IMR-90 (cell line): ENCODE results near the gene RNFT2. TPM values are rescaled to one million over a fixed set of nuclear protein-coding genes. Genes with fewer than 3 reads are reported as not detected.

ENCODE experiments used
- ATAC-seq: fragments of 200-7000 bp; cut with Tn5 transposase; 2 replicates; pipeline ENCODE4 v1.9.1; 2020; ENCODE audit warnings: low read depth, mild to moderate bottlenecking, moderate library complexity
- BruUV-seq: library from RNA; stranded (reverse); fragments of 400-500 nt; replicated peaks from 2 replicates; lab custom pipeline; 2021; lab: Mats Ljungman, UMichigan
- CTCF ChIA-PET: fragments of 300-600 bp; formaldehyde crosslinking; extraction: SDS; loops from one replicate; lab custom pipeline; 2021; ENCODE audit warnings: antibody characterized with exemption; lab: Yijun Ruan, JAX
- POLR2A ChIA-PET: fragments of 300-600 bp; sonication (Branson Sonifier 250); formaldehyde crosslinking; loops from one replicate; lab custom pipeline; 2022; ENCODE audit warnings: antibody characterized with exemption; ENCODE audit not compliant: unreplicated experiment; lab: Charles Lee
- DNase-seq: peaks from one replicate; pipeline ENCODE4 v3.0.0; 2013
- H2AFZ ChIP-seq: replicated peaks from 2 replicates; pipeline ENCODE3; 2013; ENCODE audit warnings: low read length, mild to moderate bottlenecking; ENCODE audit not compliant: poor library complexity
- H2AK5ac ChIP-seq: 2 replicates; pipeline ENCODE4 v1.6.1; 2013; ENCODE audit warnings: low read depth, low read length, inconsistent platforms
- H2AK9ac ChIP-seq: replicated peaks from 2 replicates; pipeline ENCODE3; 2013; ENCODE audit warnings: mild to moderate bottlenecking, low read depth, low read length, moderate library complexity; ENCODE audit not compliant: poor library complexity
- H2BK120ac ChIP-seq: 2 replicates; pipeline ENCODE4 v1.6.1; 2013; ENCODE audit warnings: low read depth, low read length, inconsistent platforms
- H2BK15ac ChIP-seq: 3 replicates; pipeline ENCODE4 v1.6.1; 2013; ENCODE audit warnings: low read depth, low read length, inconsistent platforms
- H2BK20ac ChIP-seq: 2 replicates; pipeline ENCODE4 v1.6.1; 2013; ENCODE audit warnings: low read depth, mild to moderate bottlenecking, inconsistent platforms, low read length, moderate library complexity
- H2BK5ac ChIP-seq: 2 replicates; pipeline ENCODE4 v1.6.1; 2013; ENCODE audit warnings: mild to moderate bottlenecking, low read depth, low read length, inconsistent platforms; ENCODE audit not compliant: poor library complexity, severe bottlenecking
- H3K14ac ChIP-seq: replicated peaks from 2 replicates; pipeline ENCODE4 v1.6.1; 2013; ENCODE audit warnings: low read depth, low read length, inconsistent platforms
- H3K18ac ChIP-seq: 2 replicates; pipeline ENCODE4 v1.6.1; 2013; ENCODE audit warnings: low read depth, low read length, control low read depth
- H3K23ac ChIP-seq: 2 replicates; pipeline ENCODE4 v1.6.1; 2013; ENCODE audit warnings: low read depth, low read length, inconsistent platforms
- H3K27ac ChIP-seq: 2 replicates; pipeline ENCODE4 v1.5.1; 2013; ENCODE audit warnings: mild to moderate bottlenecking, control low read depth, low read length; ENCODE audit not compliant: insufficient read depth
- H3K27me3 ChIP-seq: 2 replicates; pipeline ENCODE4 v1.6.1; 2013; ENCODE audit warnings: low read length; ENCODE audit not compliant: control insufficient read depth, insufficient read depth
- H3K36me3 ChIP-seq: 2 replicates; pipeline ENCODE4 v1.6.1; 2013; ENCODE audit warnings: low read length, mixed read lengths; ENCODE audit not compliant: control insufficient read depth, insufficient read depth
- H3K4ac ChIP-seq: 2 replicates; pipeline ENCODE4 v1.6.1; 2013; ENCODE audit warnings: low read depth, low read length, inconsistent platforms
- H3K4me1 ChIP-seq: 2 replicates; pipeline ENCODE4 v1.6.1; 2013; ENCODE audit warnings: low read length, mixed read lengths; ENCODE audit not compliant: control insufficient read depth, insufficient read depth
- H3K4me2 ChIP-seq: 2 replicates; pipeline ENCODE4 v1.6.1; 2013; ENCODE audit warnings: low read depth, mild to moderate bottlenecking, control low read depth, low read length, moderate library complexity
- H3K4me3 ChIP-seq: 2 replicates; pipeline ENCODE4 v1.5.1; 2013; ENCODE audit warnings: low read depth, mild to moderate bottlenecking, control low read depth, low read length, moderate library complexity; ENCODE audit not compliant: insufficient read depth
- H3K56ac ChIP-seq: 2 replicates; pipeline ENCODE4 v1.6.1; 2013; ENCODE audit warnings: low read length, inconsistent platforms; ENCODE audit not compliant: insufficient read depth; ENCODE audit errors: extremely low read depth
- H3K79me1 ChIP-seq, 2 experiments: 2 replicates each; pipeline ENCODE4 v1.6.1; 2013; ENCODE audit warnings: low read length in 2 of 2, inconsistent platforms in 1 of 2, low read depth in 1 of 2
- H3K9ac ChIP-seq: 2 replicates; pipeline ENCODE4 v1.6.1; 2013; ENCODE audit warnings: low read depth, low read length, control low read depth
- H3K9me1 ChIP-seq: 2 replicates; pipeline ENCODE4 v1.6.1; 2013; ENCODE audit warnings: low read length, inconsistent platforms; ENCODE audit not compliant: insufficient read depth
- H3K9me3 ChIP-seq: 2 replicates; pipeline ENCODE4 v1.6.1; 2013; ENCODE audit warnings: low read length; ENCODE audit not compliant: control insufficient read depth, insufficient read depth
- H4K20me1 ChIP-seq: 2 replicates; pipeline ENCODE4 v1.6.1; 2013; ENCODE audit warnings: low read length, inconsistent platforms; ENCODE audit not compliant: insufficient read depth
- H4K5ac ChIP-seq: 2 replicates; pipeline ENCODE4 v1.6.1; 2013; ENCODE audit warnings: mild to moderate bottlenecking, low read depth, low read length, control low read depth
- H4K8ac ChIP-seq, 2 experiments: 2 replicates each; pipeline ENCODE4 v1.6.1; 2013; ENCODE audit warnings: low read depth in 2 of 2, low read length in 2 of 2, control low read depth in 1 of 2, inconsistent platforms in 1 of 2
- H4K91ac ChIP-seq: 2 replicates; pipeline ENCODE4 v1.6.1; 2013; ENCODE audit warnings: low read depth, low read length, inconsistent platforms; ENCODE audit not compliant: insufficient read depth
- BHLHE40 ChIP-seq: fragments of 150-350 bp; IDR thresholded peaks from 2 replicates; pipeline ENCODE4 v1.6.1; 2016; ENCODE audit warnings: mild to moderate bottlenecking, low read depth, low read length
- CHD1 ChIP-seq: IDR thresholded peaks from 2 replicates; pipeline ENCODE4 v1.6.1; 2012; ENCODE audit warnings: low read depth, low read length, improper control_type of control experiment
- FOS ChIP-seq: fragments of 150-350 bp; IDR thresholded peaks from 2 replicates; pipeline ENCODE4 v1.6.1; 2016; ENCODE audit warnings: low read depth, low read length
- MAFK ChIP-seq: IDR thresholded peaks from 2 replicates; pipeline ENCODE4 v1.6.1; 2012; ENCODE audit warnings: low read depth, low read length, improper control_type of control experiment
- MAZ ChIP-seq: IDR thresholded peaks from 2 replicates; pipeline ENCODE4 v1.6.1; 2012; ENCODE audit warnings: low read depth, mild to moderate bottlenecking, low read length, improper control_type of control experiment, moderate library complexity, borderline replicate concordance
- MXI1 ChIP-seq: IDR thresholded peaks from 2 replicates; pipeline ENCODE4 v1.6.1; 2012; ENCODE audit warnings: low read depth, mild to moderate bottlenecking, low read length, moderate library complexity, borderline replicate concordance
- POLR2A ChIP-seq: IDR thresholded peaks from 2 replicates; pipeline ENCODE4 v1.6.1; 2012; ENCODE audit warnings: mild to moderate bottlenecking, low read depth, low read length
- RAD21 ChIP-seq: IDR thresholded peaks from 2 replicates; pipeline ENCODE4 v1.6.1; 2012; ENCODE audit warnings: low read length, improper control_type of control experiment
- RCOR1 ChIP-seq: IDR thresholded peaks from 2 replicates; pipeline ENCODE4 v1.6.1; 2012; ENCODE audit warnings: mild to moderate bottlenecking, low read length, improper control_type of control experiment; ENCODE audit not compliant: insufficient replicate concordance
- SMC3 ChIP-seq: fragments of 150-350 bp; IDR thresholded peaks from 2 replicates; pipeline ENCODE4 v1.6.1; 2016; ENCODE audit warnings: low read depth, mild to moderate bottlenecking, antibody characterized with exemption, low read length, moderate library complexity
- WGBS, 2 experiments: methylation state at CpG; one replicate each; pipeline versions ENCODE4 v1.1.5 to v1.1.7; 2013; ENCODE audit warnings: missing lambda C conversion rate in 2 of 2; ENCODE audit not compliant: insufficient read length in 1 of 2; ENCODE audit errors: extremely low coverage in 2 of 2; 5-methylcytosine and 5-hydroxymethylcytosine counted together
- dilution Hi-C: fragments of 300-500 bp; cut with HindIII; formaldehyde crosslinking; loops from one replicate; pipeline ENCODE4 v1.14.3; 2018; ENCODE audit warnings: low sequenced_read_pairs; ENCODE audit not compliant: unreplicated experiment
- in situ Hi-C: fragments of 300-500 bp; cut with MboI; formaldehyde crosslinking; loops from 3 replicates; pipeline ENCODE4 v1.14.3; 2019; ENCODE audit warnings: low sequenced_read_pairs, inconsistent platforms, mixed read lengths
- intact Hi-C: fragments of 100-400 bp; cut with micrococcal nuclease; formaldehyde crosslinking; loops from 2 replicates; pipeline ENCODE4 v1.10.0; 2022
- polyA plus RNA-seq, 3 experiments: library from polyadenylated mRNA; depleted of rRNA; stranded (reverse); fragments of >200 nt; gene quantifications; 2 replicates each; pipeline ENCODE4 v1.2.3, GENCODE V29; 2012; ENCODE audit warnings: low replicate concordance in 1 of 3
- total RNA-seq: library from RNA; depleted of rRNA; stranded (reverse); fragments of >200 nt; gene quantifications from 2 replicates; pipeline ENCODE4 v1.2.3, GENCODE V29; 2012
- TF ChIP-seq, protein P1 (sequence below): fragments of 150-350 bp; IDR thresholded peaks from 2 replicates; pipeline ENCODE4 v1.6.1; 2017; ENCODE audit warnings: mild to moderate bottlenecking, antibody characterized with exemption, low read length, low read depth
- TF ChIP-seq, protein P2 (sequence below): fragments of 150-350 bp; IDR thresholded peaks from 2 replicates; pipeline ENCODE4 v1.6.1; 2016; ENCODE audit warnings: low read depth, mild to moderate bottlenecking, low read length, moderate library complexity, borderline replicate concordance
- TF ChIP-seq, protein P3 (sequence below): conservative IDR thresholded peaks from 2 replicates; pipeline ENCODE4 v1.5.1; 2012; ENCODE audit warnings: mild to moderate bottlenecking, low read depth, low read length, improper control_type of control experiment

The RNFT2 gene
- total and polyA plus RNA-seq, 2 of the 4 experiments (the other 2 are of a cell fraction), result 1.6 to 2.3 TPM

DNA sequence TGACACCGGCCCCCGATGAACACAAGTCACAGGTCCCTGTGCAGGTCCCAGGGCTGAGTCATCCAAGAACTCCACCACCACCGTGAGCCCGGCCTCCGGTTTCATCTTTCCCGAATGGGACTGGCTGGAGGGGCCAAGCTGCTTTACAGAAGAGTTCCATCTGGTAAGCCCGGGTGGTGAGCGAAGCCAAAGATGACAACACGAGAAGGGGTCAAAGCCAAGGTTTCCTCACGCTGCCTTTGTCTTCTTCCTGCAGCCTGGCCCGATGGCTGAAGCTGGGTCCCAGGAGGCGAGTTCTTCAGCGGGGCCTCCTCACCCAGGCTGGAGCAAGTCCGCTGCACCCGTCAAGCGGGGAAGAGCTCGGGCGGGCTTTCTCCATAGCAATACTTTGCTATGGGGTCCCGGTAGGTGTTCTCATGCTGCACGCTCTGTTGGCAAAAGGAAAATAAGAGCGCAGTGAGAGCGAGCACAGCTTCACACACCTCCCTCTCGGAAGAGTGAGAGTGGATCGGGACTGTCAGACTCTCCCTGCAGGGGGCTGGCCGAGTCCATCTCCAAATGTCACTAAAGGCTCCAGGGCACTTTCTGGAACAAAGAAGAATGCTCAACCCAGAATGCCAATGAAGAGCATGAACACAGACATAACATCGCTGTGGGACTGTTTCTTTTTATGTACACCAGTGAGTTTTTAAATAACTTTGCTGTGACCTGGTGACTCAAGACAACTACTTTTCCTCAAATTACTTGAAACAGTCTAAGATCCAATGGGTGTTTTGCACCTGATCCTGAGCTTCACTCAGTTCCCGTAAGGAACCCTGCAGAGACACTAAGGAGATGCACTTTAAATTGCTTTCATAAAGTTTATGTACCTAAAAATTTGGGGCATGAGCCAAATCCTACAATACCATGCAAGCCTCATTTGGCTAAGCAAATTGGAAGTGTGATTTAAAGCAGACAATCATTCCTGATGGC, 20.4 kb upstream of the RNFT2 start:
- Histone ChIP-seq H2AK9ac (peak overlapping the region; percentile 47), H3K4me1 (peaks cover 7% of the 10 kb centered on the region), H3K18ac (no peak overlapping the region), H4K20me1 (peaks cover 7% of the 10 kb centered on the region; the same call in 1 of the 2 replicates), H3K4me3 (no peak overlapping the region), H4K5ac (no peak overlapping the region), H2AK5ac (no peak overlapping the region), H3K23ac (no peak overlapping the region), H2BK120ac (no peak overlapping the region), H2BK5ac (no peak overlapping the region), H3K27ac (peak overlapping the region; percentile 6; the same call in 1 of the 2 replicates), H3K4ac (no peak overlapping the region), H3K9me3 (no peaks in the 10 kb centered on the region), H3K14ac (no peak overlapping the region), H3K27me3 (no peaks in the 10 kb centered on the region), H2BK15ac (no peak overlapping the region), H2BK20ac (no peak overlapping the region), H3K56ac (no peak overlapping the region), H3K4me2 (no peak overlapping the region; the same call in 1 of the 2 replicates), H2AFZ (no peak overlapping the region), H3K9ac (no peak overlapping the region), H4K91ac (no peak overlapping the region), H3K79me1 (peaks cover 12 to 30% of the 10 kb centered on the region in 2 experiments), H3K36me3 (peaks cover 6% of the 10 kb centered on the region), H3K9me1 (peaks cover 9% of the 10 kb centered on the region; the same call in 1 of the 2 replicates), H4K8ac (no peak overlapping the region)
- BruUV-seq, result no TSS peak
- CTCF ChIA-PET, result interaction anchor here (0.8 to 1.7 kb wide), 2 partner anchors 8 to 9 kb away, joined by 3 to 9 read pairs; no protein-coding TSS in a partner anchor
- ATAC-seq (peak; percentile 76), DNase-seq (peak; percentile 56)
- dilution Hi-C loops (no loop called here), in situ Hi-C loops (no loop called here), intact Hi-C loops (no loop called here)
- POLR2A ChIA-PET, result interaction anchor here (0.6 kb wide), 1 partner anchor 109 kb away, joined by 4 read pairs; no protein-coding TSS in a partner anchor
- WGBS, 2 experiments, result 47% methylated on average over 7 of the region's 27 CpGs; no CpG with 5 or more reads in 1 of the 2 experiments
- TF ChIP-seq FOS, result no peak
- no peak for TF ChIP-seq POLR2A
- no peak for TF ChIP-seq RAD21
- TF ChIP-seq RCOR1, result no peak
- no peak for TF ChIP-seq CHD1
- TF ChIP-seq, protein P1, sequence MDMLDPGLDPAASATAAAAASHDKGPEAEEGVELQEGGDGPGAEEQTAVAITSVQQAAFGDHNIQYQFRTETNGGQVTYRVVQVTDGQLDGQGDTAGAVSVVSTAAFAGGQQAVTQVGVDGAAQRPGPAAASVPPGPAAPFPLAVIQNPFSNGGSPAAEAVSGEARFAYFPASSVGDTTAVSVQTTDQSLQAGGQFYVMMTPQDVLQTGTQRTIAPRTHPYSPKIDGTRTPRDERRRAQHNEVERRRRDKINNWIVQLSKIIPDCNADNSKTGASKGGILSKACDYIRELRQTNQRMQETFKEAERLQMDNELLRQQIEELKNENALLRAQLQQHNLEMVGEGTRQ, result no peak
- no peak for TF ChIP-seq BHLHE40
- TF ChIP-seq MAZ, result no peak
- TF ChIP-seq SMC3, result no peak
- TF ChIP-seq, protein P2, sequence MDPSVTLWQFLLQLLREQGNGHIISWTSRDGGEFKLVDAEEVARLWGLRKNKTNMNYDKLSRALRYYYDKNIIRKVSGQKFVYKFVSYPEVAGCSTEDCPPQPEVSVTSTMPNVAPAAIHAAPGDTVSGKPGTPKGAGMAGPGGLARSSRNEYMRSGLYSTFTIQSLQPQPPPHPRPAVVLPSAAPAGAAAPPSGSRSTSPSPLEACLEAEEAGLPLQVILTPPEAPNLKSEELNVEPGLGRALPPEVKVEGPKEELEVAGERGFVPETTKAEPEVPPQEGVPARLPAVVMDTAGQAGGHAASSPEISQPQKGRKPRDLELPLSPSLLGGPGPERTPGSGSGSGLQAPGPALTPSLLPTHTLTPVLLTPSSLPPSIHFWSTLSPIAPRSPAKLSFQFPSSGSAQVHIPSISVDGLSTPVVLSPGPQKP, result no peak
- TF ChIP-seq MAFK, result no peak
- TF ChIP-seq, protein P3, sequence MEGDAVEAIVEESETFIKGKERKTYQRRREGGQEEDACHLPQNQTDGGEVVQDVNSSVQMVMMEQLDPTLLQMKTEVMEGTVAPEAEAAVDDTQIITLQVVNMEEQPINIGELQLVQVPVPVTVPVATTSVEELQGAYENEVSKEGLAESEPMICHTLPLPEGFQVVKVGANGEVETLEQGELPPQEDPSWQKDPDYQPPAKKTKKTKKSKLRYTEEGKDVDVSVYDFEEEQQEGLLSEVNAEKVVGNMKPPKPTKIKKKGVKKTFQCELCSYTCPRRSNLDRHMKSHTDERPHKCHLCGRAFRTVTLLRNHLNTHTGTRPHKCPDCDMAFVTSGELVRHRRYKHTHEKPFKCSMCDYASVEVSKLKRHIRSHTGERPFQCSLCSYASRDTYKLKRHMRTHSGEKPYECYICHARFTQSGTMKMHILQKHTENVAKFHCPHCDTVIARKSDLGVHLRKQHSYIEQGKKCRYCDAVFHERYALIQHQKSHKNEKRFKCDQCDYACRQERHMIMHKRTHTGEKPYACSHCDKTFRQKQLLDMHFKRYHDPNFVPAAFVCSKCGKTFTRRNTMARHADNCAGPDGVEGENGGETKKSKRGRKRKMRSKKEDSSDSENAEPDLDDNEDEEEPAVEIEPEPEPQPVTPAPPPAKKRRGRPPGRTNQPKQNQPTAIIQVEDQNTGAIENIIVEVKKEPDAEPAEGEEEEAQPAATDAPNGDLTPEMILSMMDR, result no peak
- TF ChIP-seq MXI1, result no peak
